HCEC 1CT (cell line): ENCODE data around the gene CAPN5.

Source experiments
- DNase-seq: peaks from one replicate; pipeline ENCODE4 v3.0.0-alpha.2; 2017

The CAPN5 gene

DNA sequence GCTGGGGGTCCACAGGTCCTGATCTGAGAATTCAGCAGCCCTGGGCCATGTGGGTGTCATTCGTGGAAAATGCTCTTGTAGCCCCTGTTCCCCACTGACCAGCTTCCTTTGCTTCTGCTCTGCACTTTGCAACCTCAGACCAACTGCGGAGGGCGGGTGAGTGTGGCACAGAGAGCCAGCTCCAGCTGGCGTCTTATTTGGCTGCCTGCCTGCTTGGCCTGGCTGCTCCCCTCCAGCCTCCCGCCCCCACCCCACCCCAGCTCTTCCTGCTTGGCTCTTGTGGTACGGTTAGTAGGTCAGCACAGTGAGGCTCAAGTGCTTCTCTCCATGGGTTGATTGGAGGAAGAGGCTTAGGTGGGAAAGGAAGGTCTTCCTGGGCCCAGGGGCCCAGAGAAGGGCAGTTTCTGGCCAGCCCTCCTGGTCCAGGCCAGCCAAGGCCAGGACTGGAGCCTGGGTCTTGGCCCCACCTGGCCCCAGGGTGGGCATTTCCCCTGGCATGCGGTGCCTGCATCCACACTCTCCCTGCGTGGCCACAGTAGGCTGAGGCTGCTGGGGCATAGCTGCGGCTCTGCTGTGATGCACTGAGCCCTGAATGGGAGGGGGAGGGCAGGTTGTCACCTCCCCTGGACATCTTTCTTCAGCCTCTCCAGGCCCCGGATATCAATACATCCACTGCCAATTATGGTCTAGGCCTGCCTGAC, 87.8 kb downstream of the CAPN5 start:
- DNase-seq = no peak

DNA sequence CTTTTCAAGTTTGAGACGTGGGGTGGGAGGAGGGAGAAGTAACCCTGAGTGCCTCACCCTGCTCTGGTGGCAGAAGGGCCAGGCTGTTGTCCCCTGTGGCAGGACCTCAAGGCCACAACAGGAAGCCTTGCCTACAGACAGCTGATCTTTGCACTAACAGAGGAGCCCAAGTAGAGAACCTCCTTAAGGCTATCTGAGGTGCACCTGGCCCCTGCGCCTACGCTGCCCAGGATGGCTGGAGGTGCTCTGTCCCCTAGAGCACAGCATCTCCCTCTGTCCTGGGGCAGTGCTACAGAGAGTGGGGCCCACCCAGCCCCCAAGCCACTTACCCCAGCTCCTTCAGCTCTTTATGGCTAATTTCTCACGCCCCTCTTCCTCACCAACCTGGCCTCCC, 88.3 kb downstream of the CAPN5 start:
- no peak for DNase-seq

DNA sequence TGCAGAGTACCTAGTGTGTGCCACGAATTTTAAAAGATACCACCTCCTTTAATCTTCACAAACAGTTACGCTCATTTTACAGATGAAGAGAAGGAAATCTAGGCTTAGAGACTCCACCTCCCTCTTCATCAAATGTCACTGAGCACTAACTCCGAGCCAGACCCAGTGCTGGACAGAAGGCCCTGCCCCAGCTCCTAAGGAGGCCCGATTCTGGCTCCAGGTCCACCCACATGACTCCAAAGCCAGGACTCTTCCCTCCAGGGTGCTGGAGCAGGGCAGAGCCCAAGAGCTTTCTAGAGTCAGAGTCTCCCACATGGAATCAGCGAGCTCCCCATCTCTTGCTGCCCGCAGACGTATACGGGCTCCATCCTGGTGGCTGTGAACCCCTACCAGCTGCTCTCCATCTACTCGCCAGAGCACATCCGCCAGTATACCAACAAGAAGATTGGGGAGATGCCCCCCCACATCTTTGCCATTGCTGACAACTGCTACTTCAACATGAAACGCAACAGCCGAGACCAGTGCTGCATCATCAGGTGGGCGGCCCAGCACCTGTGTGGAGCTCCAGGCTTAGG, 88.9 kb downstream of the CAPN5 start:
- DNase-seq = no peak

DNA sequence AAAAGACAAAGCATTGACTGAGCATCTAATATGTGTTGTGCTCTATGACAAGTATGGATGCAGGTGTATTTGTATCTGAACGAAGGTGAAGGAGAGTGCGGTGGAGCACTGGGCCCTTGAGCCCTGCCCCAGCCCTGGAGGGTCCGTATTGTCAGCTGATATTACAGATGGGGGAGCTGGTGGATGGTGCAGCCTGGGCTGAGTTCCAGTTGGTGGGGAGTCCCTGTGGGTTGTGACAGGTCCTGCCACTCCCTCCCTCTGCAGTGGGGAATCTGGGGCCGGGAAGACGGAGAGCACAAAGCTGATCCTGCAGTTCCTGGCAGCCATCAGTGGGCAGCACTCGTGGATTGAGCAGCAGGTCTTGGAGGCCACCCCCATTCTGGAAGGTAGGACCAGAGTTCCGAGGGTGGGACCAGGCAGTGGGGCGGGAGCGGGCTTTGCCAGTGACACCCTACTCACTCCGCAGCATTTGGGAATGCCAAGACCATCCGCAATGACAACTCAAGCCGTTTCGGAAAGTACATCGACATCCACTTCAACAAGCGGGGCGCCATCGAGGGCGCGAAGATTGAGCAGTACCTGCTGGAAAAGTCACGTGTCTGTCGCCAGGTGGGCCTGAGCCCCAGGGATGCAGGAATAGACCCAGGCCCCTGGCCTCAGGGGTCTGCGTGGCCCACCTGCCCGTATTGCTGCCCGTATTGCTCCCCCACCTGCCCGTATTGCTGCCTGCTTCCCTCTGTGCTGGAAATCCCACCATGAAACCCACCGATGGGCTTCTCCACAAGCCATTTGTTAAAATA, 89.8 kb downstream of the CAPN5 start:
- no peak for DNase-seq

DNA sequence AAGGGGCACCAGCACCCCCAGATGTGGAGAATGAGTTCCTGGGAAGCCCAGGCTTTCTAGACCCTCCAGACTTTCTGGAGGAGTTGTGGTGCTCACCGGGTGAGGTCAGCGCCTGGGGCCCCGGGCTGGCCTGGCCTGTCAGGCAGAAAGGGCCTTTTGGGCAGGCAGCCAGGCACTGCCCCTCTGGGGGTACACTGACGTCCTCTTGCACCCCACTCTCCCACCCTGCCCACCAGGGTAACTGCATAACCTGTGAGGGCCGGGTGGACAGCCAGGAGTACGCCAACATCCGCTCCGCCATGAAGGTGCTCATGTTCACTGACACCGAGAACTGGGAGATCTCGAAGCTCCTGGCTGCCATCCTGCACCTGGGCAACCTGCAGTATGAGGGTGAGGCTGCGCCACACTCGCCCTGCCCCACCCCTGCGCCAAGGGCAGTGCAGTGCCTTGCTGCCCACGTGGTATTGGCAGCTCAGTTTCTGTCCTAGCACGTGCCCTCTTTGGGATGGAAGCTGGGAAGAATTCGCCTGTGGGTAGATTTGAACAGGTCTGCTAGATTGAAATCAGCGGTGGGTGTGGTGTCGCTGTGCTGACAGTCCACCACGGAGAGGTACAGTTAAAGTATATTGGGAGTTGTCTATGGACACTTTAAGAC, 91.4 kb downstream of the CAPN5 start:
- no peak for DNase-seq

DNA sequence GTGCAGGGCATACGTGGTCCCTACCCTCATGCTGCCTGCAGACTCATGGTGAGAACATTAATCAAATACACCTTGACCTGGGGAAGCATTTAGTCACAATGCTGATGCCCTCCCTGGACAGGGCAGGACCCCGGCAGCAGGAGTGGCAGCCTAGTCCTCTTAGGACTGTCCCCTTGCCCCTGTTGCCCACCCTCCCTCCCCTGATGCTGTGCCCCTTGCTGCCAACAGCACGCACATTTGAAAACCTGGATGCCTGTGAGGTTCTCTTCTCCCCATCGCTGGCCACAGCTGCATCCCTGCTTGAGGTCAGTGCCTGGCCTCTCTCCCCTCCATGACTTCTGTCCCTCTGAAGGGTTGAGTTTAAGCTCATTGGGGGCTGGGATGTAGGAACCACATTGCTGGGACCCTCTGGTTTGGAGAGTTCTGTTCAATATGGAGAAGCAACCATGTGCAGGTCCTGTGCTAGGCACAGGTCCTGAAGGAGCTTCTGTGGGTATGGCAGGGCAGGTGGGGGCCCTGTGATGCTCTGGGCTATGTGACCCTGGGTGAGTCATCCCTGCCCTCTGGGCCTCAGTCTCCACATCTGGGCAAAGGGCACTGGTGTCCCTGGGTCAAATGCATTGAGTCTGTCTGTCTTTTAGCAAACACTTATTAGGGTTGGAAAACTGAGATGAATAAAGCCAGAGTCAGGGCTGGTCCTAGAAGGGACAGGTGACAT, 92.6 kb downstream of the CAPN5 start:
- no peak for DNase-seq

DNA sequence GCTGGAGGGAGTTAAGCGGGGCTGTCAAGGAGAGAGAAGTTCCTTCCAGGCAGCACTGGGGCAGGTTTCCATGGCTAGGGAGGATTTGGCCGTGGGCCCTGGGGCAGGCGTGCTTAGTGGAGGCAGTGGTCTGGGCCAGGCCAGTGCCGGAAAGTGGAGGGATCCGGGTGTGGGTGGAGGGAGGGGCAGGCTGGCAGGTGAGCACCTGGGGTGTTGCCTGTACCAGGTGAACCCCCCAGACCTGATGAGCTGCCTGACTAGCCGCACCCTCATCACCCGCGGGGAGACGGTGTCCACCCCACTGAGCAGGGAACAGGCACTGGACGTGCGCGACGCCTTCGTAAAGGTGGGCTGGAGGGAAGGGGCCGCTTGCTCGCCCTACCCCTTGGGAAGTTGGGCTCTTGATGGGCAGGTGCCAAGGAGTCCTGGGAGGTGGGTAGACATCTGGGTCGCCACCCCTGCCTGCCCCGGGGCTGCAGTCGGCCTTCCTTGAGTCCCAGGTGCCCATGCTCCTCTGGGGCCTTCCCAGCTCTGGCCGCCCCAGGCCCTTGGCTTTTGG, 93.2 kb downstream of the CAPN5 start:
- no peak for DNase-seq

DNA sequence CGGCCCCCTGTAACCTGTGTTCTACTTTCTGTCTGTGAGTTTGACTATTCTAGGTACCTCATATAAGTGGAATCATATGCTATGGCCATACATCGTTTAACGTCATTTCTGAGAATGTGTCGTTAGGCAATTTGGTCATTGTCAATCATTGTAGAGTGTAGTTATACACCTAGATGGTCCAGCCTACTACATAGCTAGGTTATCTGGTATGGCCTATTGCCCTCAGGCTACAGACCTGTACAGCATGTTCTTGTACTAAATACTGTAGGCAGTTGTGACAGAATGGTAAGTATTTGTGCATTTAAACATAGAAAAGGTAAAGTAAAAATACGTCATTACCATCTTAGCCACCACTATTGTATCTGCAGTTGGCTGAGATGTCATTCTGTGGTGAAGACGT, 96.5 kb downstream of the CAPN5 start:
- DNase-seq = no peak

DNA sequence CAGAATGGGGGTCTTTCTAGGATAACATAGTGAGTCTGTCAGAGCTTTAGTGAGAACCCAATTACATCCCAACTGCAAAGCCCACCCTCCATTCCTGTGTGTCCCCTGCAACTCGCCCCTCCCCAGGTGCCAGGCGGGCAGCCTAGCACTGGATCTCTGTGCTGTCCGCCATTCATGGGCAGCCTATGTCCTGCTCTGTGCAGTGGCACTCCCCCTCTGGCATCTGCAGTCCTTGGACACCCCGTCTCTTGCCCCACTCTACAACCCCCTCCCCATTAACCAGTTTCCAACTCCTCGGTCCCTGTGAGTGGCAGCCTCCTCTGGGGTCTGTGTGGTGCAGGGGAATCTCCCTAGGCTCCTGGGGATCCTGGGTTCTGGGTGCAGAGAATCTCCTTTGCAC, 98.3 kb downstream of the CAPN5 start:
- DNase-seq = no peak

DNA sequence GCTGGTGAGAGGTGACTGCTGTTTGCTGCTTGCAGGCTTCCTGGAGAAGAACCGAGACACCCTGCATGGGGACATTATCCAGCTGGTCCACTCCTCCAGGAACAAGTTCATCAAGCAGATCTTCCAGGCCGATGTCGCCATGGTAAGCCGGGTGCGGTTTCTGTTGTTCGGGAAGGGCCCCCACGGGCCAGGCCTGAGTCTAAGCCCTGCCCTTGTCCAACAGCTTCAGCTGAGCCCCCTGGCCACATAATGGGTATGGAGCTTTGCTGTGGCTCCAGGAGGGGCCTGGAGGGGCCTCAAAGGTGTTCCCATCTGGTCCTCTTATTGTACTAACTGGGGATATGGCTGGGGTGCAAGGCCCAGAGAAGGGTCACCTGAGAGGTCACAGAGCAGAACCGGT, 99.2 kb downstream of the CAPN5 start:
- no peak for DNase-seq

DNA sequence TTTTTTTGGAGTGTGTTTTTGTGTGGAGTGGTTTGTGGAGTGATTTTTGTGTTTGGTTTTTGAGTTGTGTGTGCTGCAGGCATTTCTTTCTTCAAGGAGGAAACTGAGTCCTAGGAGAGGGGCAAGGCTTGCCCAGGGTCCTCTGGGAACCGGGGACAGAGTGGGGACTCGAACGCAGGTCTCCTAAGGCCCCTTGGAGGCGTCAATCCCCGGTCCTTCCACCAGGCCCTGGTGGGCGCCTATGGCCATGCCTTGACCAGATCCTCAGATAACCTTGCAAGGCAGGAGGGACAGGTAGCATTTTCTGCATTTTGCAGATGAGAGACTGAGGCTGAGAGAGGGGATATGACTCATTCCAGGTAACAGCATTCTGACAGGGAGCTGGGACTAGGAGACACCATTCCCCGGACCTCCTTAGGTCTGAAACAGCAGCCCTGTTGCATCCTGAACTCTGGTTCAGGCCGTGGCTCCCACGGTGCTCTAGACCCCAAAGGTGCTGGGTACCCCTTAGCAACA, 100.4 kb downstream of the CAPN5 start:
- no peak for DNase-seq

DNA sequence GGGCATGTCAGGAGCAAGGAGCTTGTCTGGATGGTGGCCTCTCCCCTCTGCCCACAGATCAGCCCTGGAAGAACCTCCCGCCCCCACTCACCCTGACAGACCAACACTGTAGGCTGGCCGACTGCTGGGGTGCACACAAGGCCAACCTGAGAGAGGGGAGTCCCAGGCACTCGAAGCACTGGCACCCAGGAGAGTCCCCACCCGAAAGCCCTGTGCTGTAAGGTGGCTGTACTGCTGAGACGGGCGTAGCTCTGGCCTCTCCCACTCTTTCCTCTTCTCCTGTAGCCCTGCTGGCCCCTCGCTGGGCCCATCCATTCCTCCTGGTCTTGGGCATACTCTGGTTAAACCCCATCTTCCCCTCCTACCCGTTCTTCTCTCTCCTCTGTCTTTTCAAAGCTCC, 101.0 kb downstream of the CAPN5 start:
- no peak for DNase-seq

DNA sequence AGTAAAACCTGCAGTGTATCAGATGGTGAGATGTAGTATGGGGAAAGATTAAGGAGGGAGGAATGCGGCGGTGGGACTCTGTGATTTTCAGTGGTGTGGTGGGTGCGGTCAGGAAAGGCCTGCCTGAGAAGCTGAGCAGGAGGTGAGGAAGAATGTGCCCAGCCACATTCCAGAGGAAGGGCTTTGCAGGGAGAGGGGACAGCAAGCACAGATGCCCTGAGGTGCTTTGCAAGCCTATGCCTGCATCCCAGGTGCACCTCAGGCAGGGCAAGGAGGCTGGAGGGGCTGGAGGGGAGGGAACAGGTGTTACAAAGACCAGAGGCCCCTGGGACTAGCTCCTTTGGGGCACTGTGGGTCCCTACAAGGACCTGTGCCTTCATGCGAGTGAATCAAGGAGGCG, 103.3 kb downstream of the CAPN5 start:
- no peak for DNase-seq

DNA sequence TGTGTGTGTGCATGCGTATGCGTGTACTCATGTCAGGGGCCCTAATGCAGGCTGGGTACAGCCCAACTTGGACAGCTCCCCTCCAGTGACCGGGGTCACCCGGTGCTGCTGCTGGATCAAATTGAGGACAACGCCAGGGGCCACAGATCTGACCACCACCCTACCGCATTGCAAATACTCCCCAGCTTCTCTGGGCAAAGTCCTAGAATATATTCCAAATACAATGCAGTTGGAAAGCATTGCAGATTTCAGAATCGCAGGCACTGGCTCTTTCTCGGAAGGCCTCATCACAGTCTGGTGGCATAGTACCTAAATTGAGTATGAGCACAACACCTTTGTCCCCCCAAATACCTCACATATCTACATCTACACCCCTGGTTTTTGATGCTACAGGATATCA, 104.5 kb downstream of the CAPN5 start:
- DNase-seq = no peak

DNA sequence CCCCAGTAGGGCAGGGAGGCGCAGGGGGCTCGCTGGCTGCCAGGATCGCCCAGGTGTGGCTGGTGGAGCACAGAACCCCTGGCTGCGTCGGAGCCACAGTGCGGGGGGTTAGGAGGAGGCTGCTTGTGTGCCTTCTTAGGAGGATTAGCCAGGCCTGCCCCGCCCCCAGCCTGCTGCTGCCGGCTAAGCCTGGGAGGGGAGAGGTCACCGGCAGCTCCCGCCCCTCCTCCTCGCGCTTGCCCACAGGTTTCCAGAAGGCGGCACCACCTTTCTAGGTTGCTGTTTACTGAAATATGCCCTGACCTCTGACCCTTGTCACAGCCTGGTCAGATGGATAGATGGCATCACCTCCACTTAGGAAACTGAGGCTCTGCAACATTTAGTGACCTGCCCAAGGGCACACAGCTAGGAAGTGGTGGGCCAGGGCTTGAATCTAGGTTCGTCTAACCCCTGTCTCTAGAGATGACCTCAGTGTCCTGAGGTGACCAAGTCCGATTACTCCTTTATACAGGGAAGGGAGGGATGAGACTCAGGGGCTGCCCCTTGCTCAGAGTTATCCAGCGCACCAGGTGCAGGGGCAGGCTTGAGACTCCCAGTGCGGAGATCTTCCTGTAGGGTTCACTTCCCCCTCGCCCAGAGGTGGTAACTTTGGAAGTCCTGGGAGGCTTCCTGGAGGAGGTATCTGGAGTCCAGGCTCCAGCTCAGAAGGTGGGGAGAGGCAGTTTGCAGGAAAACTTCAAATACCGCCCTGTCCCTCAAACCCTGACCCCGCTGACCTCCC, 105.3 kb downstream of the CAPN5 start:
- no peak for DNase-seq

DNA sequence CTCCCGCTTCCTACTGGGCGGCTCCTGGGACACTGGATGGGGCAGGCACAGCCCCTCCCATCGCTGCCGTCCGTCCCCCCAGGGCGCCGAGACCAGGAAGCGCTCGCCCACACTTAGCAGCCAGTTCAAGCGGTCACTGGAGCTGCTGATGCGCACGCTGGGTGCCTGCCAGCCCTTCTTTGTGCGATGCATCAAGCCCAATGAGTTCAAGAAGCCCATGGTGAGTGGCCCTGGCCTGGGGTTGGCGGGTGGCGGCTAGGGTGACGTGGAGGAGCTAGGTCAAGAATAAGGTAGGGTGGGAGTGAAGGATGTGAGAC, 105.9 kb downstream of the CAPN5 start:
- DNase-seq = no peak

DNA sequence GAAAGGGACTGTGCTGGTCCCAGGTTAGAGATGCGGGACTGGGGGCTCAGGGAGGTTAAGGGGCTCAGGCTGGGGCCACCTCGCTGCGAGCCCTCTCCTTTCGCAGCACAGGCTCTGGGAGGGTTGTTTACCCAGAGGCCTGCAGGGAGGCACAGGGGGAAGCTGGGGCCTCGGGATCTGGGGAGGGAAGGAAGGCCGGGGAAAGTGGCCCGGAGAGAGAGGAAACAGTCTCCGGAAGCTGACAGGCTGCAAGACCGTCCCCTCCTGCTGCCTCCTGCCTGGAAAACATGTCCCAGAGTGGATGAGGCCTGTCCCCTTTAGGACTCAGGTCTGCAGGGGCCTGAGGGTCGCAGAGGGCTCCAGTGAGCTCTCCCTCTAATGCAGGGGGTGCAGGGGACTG, 106.7 kb downstream of the CAPN5 start:
- no peak for DNase-seq

DNA sequence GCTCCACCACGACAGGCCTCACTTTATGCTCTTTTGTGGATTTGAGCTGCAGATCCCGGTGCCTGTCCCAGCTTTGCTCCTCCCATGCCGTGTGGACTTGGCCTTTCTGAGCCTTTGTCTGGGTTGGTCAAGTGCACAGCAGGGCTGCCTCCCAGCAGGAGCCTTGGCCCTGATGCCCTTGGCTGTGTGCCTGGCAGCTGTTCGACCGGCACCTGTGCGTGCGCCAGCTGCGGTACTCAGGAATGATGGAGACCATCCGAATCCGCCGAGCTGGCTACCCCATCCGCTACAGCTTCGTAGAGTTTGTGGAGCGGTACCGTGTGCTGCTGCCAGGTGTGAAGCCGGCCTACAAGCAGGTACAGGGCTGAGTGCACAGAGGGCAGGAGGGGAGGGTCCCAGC, 107.8 kb downstream of the CAPN5 start:
- no peak for DNase-seq

DNA sequence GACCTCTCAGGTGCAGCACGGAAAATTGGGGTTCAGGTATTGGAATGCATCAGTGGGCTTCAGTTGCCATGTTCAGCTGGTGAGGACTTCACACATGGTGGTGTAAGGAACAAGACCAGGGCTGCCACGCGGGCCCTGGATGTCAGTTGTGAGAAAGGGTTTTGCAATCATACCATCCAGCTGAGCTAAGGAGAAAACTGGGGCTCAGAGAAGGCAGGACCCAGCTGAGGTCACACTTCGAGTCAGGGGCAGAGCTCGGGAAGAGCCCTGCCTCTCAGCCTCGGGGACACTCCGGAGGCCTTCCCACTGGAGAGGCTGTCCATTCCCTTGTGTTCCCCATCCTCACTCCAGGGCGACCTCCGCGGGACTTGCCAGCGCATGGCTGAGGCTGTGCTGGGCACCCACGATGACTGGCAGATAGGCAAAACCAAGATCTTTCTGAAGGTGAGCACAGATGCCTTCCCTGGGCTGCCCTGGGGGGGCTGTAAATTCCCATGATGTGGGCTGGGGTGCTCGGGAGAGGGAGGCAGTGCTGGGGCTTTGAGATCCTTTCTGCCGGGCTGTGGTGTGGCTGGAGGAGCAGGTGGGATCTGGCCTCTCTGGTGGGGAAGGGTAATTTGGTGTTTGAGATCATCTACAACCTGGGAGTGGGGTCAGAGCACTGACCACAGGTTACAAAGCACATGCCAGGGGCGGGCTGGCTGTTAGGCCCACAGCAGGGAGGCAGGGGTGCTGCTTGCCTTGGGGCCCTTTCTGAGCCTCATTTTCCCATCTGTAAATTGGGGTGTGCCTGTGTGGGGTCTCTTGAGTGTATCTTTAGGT, 108.5 kb downstream of the CAPN5 start:
- no peak for DNase-seq
